22Rv1 (cell line): ENCODE data around the gene LIN7C.

Source experiments
- H3K27ac ChIP-seq: fragments of 450-650 bp; 2 replicates; pipeline ENCODE4 v1.5.1; 2017
- CTCF ChIP-seq: fragments of 450-650 bp; IDR thresholded peaks from 2 replicates; pipeline ENCODE4 v1.5.1; 2017; ENCODE audit warnings: mild to moderate bottlenecking
- ZFX ChIP-seq: fragments of 450-650 bp; IDR thresholded peaks from 2 replicates; pipeline ENCODE4 v1.6.1; 2017; ENCODE audit warnings: antibody characterized with exemption, borderline replicate concordance

Gene LIN7C

GRCh38 chr11:27465629-27466028, 40.9 kb downstream of the LIN7C start:
- H3K27ac ChIP-seq: no peak overlapping the region
- TF ChIP-seq CTCF (no peak), ZFX (no peak)

DNA sequence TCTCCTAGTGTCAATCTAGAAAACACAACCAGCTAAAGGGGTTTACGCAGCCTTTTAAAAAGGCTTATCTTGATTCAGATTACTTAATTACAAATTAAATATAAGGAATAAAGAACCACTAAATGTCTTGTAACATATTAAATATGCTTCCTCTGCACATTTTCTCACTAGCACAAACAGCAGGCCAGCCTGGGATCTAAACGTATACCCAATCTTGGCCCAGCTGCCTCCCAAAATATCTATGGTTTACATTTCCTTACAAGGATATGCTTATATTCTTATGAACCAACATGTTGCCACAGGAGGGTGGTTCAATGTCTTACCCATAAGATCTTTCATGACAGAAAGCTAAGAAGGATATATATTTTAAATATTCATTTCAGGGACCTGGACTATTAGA, 41.7 kb downstream of the LIN7C start:
- TF ChIP-seq CTCF (no peak), ZFX (no peak)
- no peak overlapping the region for H3K27ac ChIP-seq

DNA sequence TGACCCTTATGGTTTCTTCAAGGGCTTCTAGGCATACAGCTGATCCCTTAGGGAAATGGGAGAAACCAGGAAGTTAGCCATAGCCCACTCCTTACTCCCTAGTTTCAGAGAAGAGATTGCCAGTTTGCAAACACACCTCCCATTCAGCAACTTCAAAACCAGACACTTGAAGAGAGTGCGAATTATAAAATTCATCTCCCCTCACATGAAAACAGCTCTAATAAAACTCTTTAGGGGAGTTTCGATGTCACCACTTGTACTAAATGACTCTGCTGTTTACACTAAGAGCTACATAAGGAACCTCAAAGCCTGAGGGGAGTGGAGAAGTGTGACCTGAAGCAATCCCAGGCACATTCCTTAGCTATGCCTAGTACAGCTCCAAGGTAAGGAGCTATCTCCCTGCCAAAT, 42.3 kb downstream of the LIN7C start:
- H3K27ac ChIP-seq: no peak overlapping the region
- no peak for TF ChIP-seq ZFX

DNA sequence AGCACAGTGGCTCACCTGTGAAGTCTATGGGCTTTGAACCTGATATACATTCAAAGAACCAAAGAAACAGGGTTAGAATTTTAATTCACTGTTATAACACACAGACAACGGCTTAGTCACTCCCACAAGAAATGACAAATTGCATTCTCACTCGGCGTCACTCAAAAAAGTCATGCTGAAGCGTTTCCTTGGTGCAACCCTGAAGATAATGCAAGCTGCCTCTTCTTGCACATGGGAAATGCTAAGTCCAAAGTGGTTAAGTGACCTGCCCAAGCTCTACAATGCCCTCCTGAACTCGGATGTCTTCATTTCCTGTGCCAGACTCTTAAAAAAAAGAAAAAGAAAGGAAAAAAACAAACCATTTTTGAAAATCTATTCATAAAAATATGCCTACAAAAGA, 44.0 kb downstream of the LIN7C start:
- TF ChIP-seq ZFX (no peak), CTCF (no peak)
- no peak overlapping the region for H3K27ac ChIP-seq

DNA sequence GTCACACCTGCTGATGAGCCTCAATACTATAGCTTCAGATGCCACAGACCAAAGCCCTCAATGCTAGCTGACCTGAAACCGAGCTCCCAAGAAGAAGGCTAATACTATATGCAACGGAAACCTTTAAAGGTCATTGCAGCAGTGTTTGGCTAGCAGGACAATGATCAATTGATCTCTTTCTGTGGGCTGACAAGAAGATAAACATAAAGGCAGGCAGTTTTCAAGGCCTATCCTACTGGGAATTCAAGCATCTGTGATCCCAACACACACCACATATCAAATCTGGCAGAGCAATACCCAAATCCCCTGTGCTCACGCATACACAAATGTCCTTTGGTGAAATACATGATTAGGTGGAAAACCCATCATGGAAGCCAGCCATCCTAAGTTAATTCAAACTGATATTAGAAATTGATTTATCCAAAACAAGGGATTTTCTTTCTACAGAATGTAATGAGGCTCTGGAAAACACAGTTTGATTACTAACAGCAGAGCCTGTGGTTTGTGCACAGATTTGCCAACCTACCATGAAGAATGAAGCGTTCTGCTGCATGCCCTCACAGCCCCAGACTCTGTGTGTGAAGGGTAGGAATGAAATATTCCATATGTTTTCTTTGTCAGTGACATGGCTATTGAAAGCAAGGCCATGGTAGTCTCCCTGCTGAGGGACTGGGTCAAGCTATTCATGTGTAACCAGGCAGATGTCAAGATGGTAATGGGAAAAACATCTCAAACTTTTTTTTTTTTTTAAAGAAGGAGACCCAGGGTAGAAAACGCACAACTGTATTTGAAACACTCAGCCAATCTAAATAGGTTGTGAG, 46.2 kb downstream of the LIN7C start:
- TF ChIP-seq ZFX (no peak), CTCF (no peak)
- no peak overlapping the region for H3K27ac ChIP-seq

GRCh38 chr11:27459191-27459590, 47.4 kb downstream of the LIN7C start:
- no peak overlapping the region for H3K27ac ChIP-seq
- TF ChIP-seq CTCF (no peak), ZFX (no peak)

DNA sequence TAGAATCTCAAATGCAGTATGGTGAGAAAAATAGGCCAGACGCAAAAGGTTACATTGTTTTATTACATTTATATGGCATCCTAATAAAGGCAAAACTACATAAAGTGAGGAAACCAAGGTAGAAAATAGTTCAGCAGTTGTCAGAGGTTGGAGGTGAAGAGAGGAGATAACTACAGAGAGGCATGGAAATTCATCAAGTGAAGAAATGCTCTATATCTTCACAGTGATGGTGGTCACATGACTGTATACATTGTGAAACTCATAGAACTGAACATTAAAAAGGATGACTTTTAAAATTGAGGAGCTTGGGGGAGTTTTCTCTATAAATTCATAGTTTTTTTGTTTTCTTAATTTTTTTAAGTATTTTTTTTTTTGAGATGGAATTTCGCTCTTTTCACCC, 48.4 kb downstream of the LIN7C start:
- TF ChIP-seq CTCF (no peak), ZFX (no peak)
- H3K27ac ChIP-seq: no peak overlapping the region
